Measurements from ENCODE around the gene DIAPH2. TPM values are rescaled to one million over a fixed set of nuclear protein-coding genes. Genes with fewer than 3 reads are reported as not detected.

DIAPH2 gene
- total RNA-seq, 2 donors from 2014 or later = 15.2 to 23.3 TPM

DNA sequence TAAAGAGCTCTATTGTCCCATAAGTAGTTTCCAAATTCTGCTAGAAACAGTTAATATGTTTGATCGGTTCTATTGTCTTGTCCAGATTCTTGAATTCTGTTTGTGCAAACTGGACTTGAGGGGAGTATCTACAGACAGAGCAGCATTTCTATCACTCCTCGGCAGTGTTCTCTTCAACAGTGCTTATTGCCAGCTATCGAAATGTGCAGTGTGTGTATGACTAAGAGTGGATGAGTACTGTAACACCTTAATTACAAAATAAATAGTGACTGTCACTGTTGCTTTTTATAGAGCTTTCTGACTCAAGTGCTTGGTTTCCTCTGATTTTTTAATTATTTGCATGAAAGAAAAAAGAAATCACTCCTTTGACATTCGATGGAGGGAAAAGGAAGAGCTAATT, 473.6 kb downstream of the DIAPH2 start:
- H3K27me3 ChIP-seq = no peaks in the 10 kb centered on the region
- ATAC-seq (no peak), DNase-seq (no peak)
- intact Hi-C loops (cut with DNase I) = no loop called here
- H3K36me3 ChIP-seq (replicated peaks in 1 of 2; ENCODE audit: insufficient read depth in 1 of 2, low read depth in 2 of 2) = no peaks in the 10 kb centered on the region
- 91 to 96% methylated on average over 4 of the region's 4 CpGs for WGBS, 2 donors
- no peak overlapping the region for H3K4me3 ChIP-seq
- H3K27ac ChIP-seq = no peak overlapping the region
- H3K4me1 ChIP-seq = no peaks in the 10 kb centered on the region
- no peaks in the 10 kb centered on the region for H3K9me3 ChIP-seq
- TF ChIP-seq, protein P1, sequence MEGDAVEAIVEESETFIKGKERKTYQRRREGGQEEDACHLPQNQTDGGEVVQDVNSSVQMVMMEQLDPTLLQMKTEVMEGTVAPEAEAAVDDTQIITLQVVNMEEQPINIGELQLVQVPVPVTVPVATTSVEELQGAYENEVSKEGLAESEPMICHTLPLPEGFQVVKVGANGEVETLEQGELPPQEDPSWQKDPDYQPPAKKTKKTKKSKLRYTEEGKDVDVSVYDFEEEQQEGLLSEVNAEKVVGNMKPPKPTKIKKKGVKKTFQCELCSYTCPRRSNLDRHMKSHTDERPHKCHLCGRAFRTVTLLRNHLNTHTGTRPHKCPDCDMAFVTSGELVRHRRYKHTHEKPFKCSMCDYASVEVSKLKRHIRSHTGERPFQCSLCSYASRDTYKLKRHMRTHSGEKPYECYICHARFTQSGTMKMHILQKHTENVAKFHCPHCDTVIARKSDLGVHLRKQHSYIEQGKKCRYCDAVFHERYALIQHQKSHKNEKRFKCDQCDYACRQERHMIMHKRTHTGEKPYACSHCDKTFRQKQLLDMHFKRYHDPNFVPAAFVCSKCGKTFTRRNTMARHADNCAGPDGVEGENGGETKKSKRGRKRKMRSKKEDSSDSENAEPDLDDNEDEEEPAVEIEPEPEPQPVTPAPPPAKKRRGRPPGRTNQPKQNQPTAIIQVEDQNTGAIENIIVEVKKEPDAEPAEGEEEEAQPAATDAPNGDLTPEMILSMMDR (IDR thresholded peaks at IDR 0.05) = no peak
- TF ChIP-seq POLR2A (IDR thresholded peaks at IDR 0.05) = no peak

DNA sequence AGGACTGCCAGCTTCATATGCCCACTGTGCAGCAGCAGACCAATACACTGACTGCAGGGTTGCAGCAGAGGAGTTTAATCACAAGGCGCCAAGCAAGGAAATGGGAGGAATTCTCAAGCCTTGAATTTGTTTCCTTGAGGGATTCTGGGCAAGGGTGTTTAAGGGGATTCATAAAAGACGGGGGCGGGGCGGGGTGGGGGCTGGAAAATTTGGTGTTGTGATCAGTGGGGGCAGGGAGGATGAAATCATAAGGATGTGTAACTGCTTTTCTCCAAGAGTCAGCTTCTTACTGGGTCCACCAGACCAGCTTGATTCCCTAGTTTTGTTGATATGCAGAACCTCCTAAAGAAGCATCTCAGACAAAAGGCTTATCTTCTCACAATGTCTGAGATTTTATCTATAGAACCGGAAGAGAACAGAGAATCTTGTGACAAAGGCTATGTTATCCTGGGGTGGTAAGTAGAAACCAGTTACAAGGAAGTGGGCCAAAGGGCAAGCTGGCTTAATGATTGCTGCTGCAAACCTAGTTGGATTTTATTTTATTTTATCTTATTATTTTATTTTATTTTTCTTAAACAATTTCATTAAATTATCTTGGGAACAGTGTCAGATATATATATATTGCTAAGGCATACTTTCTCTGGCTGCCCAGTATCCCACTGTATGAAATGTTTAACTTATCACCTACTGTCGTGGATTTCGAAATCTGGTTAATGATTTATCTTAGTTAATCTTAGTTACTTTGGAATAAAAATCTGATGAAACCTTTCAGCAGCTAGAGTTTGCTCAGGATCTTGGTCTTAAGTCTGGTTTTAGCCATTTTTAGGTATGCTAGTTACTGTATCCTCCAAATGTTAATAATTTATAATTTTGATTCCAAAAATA, 475.5 kb downstream of the DIAPH2 start:
- TF ChIP-seq POLR2A (IDR thresholded peaks at IDR 0.05) = no peak
- TF ChIP-seq, protein P1 (IDR thresholded peaks at IDR 0.05) = no peak
- ATAC-seq = no peak

DNA sequence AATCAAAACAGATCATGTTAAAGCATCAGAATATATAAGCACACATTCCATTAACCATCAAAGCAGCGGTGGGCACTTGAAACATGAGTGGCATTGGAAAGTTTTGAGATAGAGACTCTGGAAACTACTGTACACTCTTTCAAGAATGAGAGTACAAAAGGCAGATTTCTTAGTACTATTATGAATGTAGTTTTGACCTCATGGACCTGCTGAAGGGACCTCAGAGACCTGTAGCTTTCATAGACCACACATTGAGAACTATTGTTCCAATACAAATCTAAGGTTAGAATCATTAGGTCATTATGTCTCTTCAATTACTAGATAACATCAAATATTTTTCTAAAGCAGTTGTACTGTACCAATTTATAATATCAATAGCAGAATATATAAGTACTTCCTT, 482.7 kb downstream of the DIAPH2 start:
- H3K4me3 ChIP-seq = no peak overlapping the region
- no peaks in the 10 kb centered on the region for H3K4me1 ChIP-seq
- 78 to 94% methylated on average over 1 of the region's 1 CpG for WGBS, 2 donors
- H3K36me3 ChIP-seq (replicated peaks in 1 of 2; ENCODE audit: insufficient read depth in 1 of 2, low read depth in 2 of 2) = no peaks in the 10 kb centered on the region
- H3K27me3 ChIP-seq = no peaks in the 10 kb centered on the region
- no peaks in the 10 kb centered on the region for H3K9me3 ChIP-seq
- intact Hi-C loops (cut with DNase I) = no loop called here
- no peak overlapping the region for H3K27ac ChIP-seq
- ATAC-seq (no peak), DNase-seq (no peak)
- TF ChIP-seq POLR2A (IDR thresholded peaks at IDR 0.05) = no peak
- TF ChIP-seq, protein P1 (IDR thresholded peaks at IDR 0.05) = no peak

More for the DNA sequence above, 475.5 kb downstream of the DIAPH2 start:
- Histone ChIP-seq H3K27ac (no peak overlapping the region), H3K27me3 (no peaks in the 10 kb centered on the region), H3K36me3 (replicated peaks in 1 of 2; ENCODE audit: insufficient read depth in 1 of 2, low read depth in 2 of 2) (no peaks in the 10 kb centered on the region), H3K9me3 (no peaks in the 10 kb centered on the region), H3K4me1 (no peaks in the 10 kb centered on the region), H3K4me3 (no peak overlapping the region)
- DNase-seq = no peak
- intact Hi-C loops (cut with DNase I) = no loop called here
- 48 to 54% methylated on average over 4 to 7 of the region's 7 CpGs for WGBS, 2 donors

DNA sequence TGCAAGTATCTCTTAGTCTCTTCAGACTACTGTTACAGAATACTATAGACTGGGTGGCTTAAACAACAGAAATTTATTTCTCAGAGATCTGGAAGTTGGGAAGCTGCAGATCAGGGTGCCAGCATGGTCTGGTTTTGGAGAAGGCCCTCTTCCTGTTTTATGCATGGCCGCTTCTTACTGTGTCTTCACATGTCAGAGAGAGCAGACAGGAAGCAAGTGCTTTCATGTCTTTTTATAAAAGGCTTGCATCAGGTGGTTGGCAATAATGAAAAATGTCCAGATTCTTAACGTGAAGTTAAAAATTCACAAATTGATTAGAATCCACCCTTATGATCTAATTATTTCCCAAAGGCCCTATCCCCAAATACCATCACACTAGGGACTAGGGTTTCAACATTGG, 484.0 kb downstream of the DIAPH2 start:
- WGBS, 2 donors = 67 to 79% methylated on average over 2 of the region's 2 CpGs
- no peaks in the 10 kb centered on the region for H3K27me3 ChIP-seq

More for the DNA sequence above, 484.0 kb downstream of the DIAPH2 start:
- Histone ChIP-seq H3K36me3 (replicated peaks in 1 of 2; ENCODE audit: insufficient read depth in 1 of 2, low read depth in 2 of 2) (no peaks in the 10 kb centered on the region), H3K27ac (no peak overlapping the region), H3K4me3 (no peak overlapping the region), H3K9me3 (no peaks in the 10 kb centered on the region), H3K4me1 (no peaks in the 10 kb centered on the region)
- no peak for DNase-seq
- TF ChIP-seq, protein P1 (IDR thresholded peaks at IDR 0.05) = no peak
- TF ChIP-seq POLR2A (IDR thresholded peaks at IDR 0.05) = no peak
- intact Hi-C loops (cut with DNase I) = no loop called here
- ATAC-seq = no peak

Measured in body of pancreas (tissue), 4 donors.